ENCODE results near the gene C17orf100.
A peak's percentile ranks its signal among the peaks of the same experiment; 100 is the strongest.

C17orf100 gene

GRCh38 chr17:6695051-6695450, 43.5 kb downstream of the C17orf100 start:
- DNase-seq = no peak

GRCh38 chr17:6695565-6695964, 44.0 kb downstream of the C17orf100 start:
- no peak for DNase-seq

DNA sequence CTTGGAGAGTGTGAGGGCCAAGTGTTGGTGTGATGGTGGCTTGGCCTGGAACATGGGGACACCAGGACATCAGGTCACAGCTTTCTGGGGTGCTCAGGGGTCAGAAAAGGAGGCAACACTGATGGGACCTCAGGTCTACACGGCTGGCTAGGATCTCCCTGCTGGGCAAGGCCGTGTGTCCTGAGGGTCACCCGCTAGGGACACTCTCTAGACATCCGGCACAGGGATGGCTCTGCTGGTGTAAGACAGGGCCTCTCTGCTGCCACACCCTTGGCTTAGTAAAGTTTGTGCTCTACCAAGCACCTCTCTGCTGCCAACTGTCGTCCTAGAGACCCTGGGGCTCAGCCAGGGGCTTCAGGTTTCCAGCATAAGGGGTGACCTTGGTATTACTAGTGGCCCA, 45.3 kb downstream of the C17orf100 start:
- DNase-seq = no peak

DNA sequence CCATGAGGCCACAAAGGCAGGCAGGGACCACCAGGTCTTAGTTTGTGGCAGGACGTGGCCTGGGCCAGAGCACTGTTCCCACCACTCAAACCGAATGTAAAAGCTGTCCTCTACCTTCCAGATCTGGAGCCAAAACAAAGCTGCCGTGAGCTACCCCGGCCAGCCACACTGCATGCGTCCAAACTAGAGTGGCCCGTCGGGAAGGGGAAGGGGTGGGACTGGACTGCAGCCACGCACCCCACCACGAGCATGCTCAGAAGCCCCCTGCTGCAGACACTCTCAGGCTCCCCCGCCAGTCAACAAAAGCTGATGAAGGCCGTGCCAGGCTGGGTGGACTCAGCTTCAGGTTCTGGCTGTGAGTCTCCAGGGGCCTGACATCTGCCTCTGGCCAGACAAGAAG, 46.4 kb downstream of the C17orf100 start:
- no peak for DNase-seq

GRCh38 chr17:6699997-6700947, 48.7 kb downstream of the C17orf100 start:
- DNase-seq = no peak

- DNase-seq = no peak
Observed at GRCh38 chr17:6700948-6701307, 49.4 kb downstream of the C17orf100 start.

DNA sequence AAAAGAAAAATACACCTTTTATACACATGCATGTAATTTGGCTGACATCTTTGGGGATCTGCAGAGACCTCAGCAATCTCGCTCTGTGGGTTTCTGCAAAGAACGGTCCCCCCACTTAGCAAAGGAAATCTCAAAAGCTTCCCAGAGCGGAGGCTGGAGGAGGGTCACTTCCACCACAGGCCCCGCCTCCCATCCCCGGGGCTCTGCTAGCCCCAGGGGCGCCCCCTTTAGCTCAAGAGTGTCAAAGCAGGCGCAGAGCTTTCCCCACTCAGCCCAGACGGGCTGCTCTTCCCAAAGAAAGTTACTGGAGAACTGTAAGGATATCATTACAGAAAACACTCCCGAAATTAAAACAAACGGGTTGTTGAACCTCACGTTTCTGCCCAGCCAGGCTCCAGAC, 50.2 kb downstream of the C17orf100 start:
- DNase-seq = peak; percentile 24

DNA sequence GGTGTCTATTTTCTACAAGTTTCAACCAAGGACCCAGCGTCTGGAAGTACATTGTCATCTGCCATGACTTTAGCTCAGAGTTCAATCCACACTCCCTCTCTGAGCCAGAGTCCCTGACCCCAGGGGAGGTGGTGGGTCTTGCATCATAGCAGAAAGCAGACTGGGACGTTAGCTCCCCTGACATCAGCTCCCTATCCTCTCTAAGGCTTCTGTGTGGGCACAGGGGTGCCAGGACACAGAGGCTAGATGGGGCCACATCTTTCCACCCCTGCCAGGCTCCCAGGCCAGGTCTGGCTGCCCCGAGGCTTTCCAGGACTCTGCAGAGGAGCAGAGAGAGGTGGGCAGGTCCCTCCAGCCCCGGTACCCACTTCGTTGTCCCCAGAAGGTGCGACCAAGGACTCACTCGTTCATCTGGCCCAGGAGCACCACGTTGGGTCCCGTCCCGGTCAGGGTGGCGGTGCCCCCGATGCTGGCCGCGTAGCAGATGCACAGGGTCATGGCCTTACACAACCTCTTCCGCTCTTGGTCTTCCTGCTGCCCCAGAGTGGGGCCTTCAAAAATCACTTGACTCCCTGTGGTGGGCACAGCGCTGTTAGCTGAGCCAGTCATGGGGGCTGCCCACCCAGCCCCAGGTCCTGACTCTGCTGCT, 51.1 kb downstream of the C17orf100 start:
- DNase-seq = no peak
